ENCODE data around the gene CSF2. TPM values are rescaled to one million over a fixed set of nuclear protein-coding genes. Genes with fewer than 3 reads are reported as not detected.

CSF2 gene
- total and polyA plus RNA-seq, 2 experiments from 2014 or later: not detected

GRCh38 chr5:132025403-132025971, 48.1 kb upstream of the CSF2 start:
- Histone ChIP-seq H4K20me1 (ENCODE audit: insufficient read depth, poor library complexity, severe bottlenecking) (no peaks in the 10 kb centered on the region), H3K9me2 (replicated peaks; ENCODE audit: insufficient read depth) (no peaks in the 10 kb centered on the region), H2AFZ (no peak overlapping the region), H3K4me1 (ENCODE audit: insufficient read depth) (no peaks in the 10 kb centered on the region), H3K4me2 (no peak overlapping the region), H3K27ac (no peak overlapping the region), H3K27me3 (peaks cover 3% of the 10 kb centered on the region), H3K4me3 (no peak overlapping the region), H3K79me2 (no peaks in the 10 kb centered on the region), H3K9me3 (ENCODE audit: low read depth) (no peaks in the 10 kb centered on the region), H3K36me3 (replicated peaks; ENCODE audit: insufficient read depth, low read depth) (no peaks in the 10 kb centered on the region)
- 83% methylated on average over 7 of the region's 7 CpGs for WGBS (ENCODE audit: low lambda C conversion rate, missing lambda C conversion rate)
- no peak for DNase-seq (ENCODE audit: low spot score)
- TF ChIP-seq EZH2 (IDR thresholded peaks at IDR 0.05; ENCODE audit: borderline replicate concordance): no peak

GRCh38 chr5:132026516-132027008, 47.0 kb upstream of the CSF2 start:
- no peaks in the 10 kb centered on the region for H3K9me3 ChIP-seq (ENCODE audit: low read depth)
- H3K4me1 ChIP-seq (ENCODE audit: insufficient read depth): no peaks in the 10 kb centered on the region
- 78% methylated on average over 5 of the region's 5 CpGs for WGBS (ENCODE audit: low lambda C conversion rate, missing lambda C conversion rate)
- H3K4me3 ChIP-seq: no peak overlapping the region
- no peak overlapping the region for H3K27ac ChIP-seq
- H4K20me1 ChIP-seq (ENCODE audit: insufficient read depth, poor library complexity, severe bottlenecking): no peaks in the 10 kb centered on the region
- no peaks in the 10 kb centered on the region for H3K79me2 ChIP-seq
- no peak overlapping the region for H2AFZ ChIP-seq
- H3K36me3 ChIP-seq (replicated peaks; ENCODE audit: insufficient read depth, low read depth): no peaks in the 10 kb centered on the region
- DNase-seq (ENCODE audit: low spot score): no peak
- TF ChIP-seq EZH2phosphoT487 (IDR thresholded peaks at IDR 0.05; ENCODE audit: low read depth, severe bottlenecking, unreplicated experiment) (no peak), CTCF (IDR thresholded peaks at IDR 0.05; ENCODE audit: poor library complexity) (no peak), EZH2 (IDR thresholded peaks at IDR 0.05; ENCODE audit: borderline replicate concordance) (no peak)
- no peaks in the 10 kb centered on the region for H3K27me3 ChIP-seq
- H3K9me2 ChIP-seq (replicated peaks; ENCODE audit: insufficient read depth): no peaks in the 10 kb centered on the region
- no peak overlapping the region for H3K4me2 ChIP-seq

GRCh38 chr5:132027027-132027426, 46.6 kb upstream of the CSF2 start:
- Histone ChIP-seq H4K20me1 (ENCODE audit: insufficient read depth, poor library complexity, severe bottlenecking) (no peaks in the 10 kb centered on the region), H3K9me3 (ENCODE audit: low read depth) (no peaks in the 10 kb centered on the region), H3K27me3 (no peaks in the 10 kb centered on the region), H3K4me2 (no peak overlapping the region), H3K36me3 (replicated peaks; ENCODE audit: insufficient read depth, low read depth) (no peaks in the 10 kb centered on the region), H3K9me2 (replicated peaks; ENCODE audit: insufficient read depth) (no peaks in the 10 kb centered on the region), H2AFZ (no peak overlapping the region), H3K4me1 (ENCODE audit: insufficient read depth) (no peaks in the 10 kb centered on the region), H3K79me2 (no peaks in the 10 kb centered on the region), H3K27ac (no peak overlapping the region), H3K4me3 (no peak overlapping the region)
- TF ChIP-seq EZH2 (IDR thresholded peaks at IDR 0.05; ENCODE audit: borderline replicate concordance) (no peak), CTCF (IDR thresholded peaks at IDR 0.05; ENCODE audit: poor library complexity) (no peak), EZH2phosphoT487 (IDR thresholded peaks at IDR 0.05; ENCODE audit: low read depth, severe bottlenecking, unreplicated experiment) (no peak)
- no peak for DNase-seq (ENCODE audit: low spot score)
- 76% methylated on average over 2 of the region's 2 CpGs for WGBS (ENCODE audit: low lambda C conversion rate, missing lambda C conversion rate)

- H3K27me3 ChIP-seq: no peaks in the 10 kb centered on the region
- TF ChIP-seq EZH2phosphoT487 (IDR thresholded peaks at IDR 0.05; ENCODE audit: low read depth, severe bottlenecking, unreplicated experiment) (no peak), CTCF (IDR thresholded peaks at IDR 0.05; ENCODE audit: poor library complexity) (no peak), EZH2 (IDR thresholded peaks at IDR 0.05; ENCODE audit: borderline replicate concordance) (no peak)
- no peaks in the 10 kb centered on the region for H3K36me3 ChIP-seq (replicated peaks; ENCODE audit: insufficient read depth, low read depth)
- WGBS (ENCODE audit: low lambda C conversion rate, missing lambda C conversion rate): 74% methylated on average over 4 of the region's 4 CpGs
- no peaks in the 10 kb centered on the region for H3K79me2 ChIP-seq
- H3K4me2 ChIP-seq: no peak overlapping the region
- H4K20me1 ChIP-seq (ENCODE audit: insufficient read depth, poor library complexity, severe bottlenecking): no peaks in the 10 kb centered on the region
- H3K4me3 ChIP-seq: no peak overlapping the region
- no peak overlapping the region for H2AFZ ChIP-seq
- no peaks in the 10 kb centered on the region for H3K9me3 ChIP-seq (ENCODE audit: low read depth)
- no peaks in the 10 kb centered on the region for H3K9me2 ChIP-seq (replicated peaks; ENCODE audit: insufficient read depth)
- DNase-seq (ENCODE audit: low spot score): no peak
- no peak overlapping the region for H3K27ac ChIP-seq
- H3K4me1 ChIP-seq (ENCODE audit: insufficient read depth): no peaks in the 10 kb centered on the region
Measured at GRCh38 chr5:132029609-132030330, 43.8 kb upstream of the CSF2 start.

All from hepatocyte (in vitro differentiated cells).